Measurements from ENCODE around the gene EBF3. TPM values are rescaled to one million over a fixed set of nuclear protein-coding genes. Genes with fewer than 3 reads are reported as not detected.

The EBF3 gene
- total RNA-seq, 1 donor from 2014 or later: 33.4 TPM

DNA sequence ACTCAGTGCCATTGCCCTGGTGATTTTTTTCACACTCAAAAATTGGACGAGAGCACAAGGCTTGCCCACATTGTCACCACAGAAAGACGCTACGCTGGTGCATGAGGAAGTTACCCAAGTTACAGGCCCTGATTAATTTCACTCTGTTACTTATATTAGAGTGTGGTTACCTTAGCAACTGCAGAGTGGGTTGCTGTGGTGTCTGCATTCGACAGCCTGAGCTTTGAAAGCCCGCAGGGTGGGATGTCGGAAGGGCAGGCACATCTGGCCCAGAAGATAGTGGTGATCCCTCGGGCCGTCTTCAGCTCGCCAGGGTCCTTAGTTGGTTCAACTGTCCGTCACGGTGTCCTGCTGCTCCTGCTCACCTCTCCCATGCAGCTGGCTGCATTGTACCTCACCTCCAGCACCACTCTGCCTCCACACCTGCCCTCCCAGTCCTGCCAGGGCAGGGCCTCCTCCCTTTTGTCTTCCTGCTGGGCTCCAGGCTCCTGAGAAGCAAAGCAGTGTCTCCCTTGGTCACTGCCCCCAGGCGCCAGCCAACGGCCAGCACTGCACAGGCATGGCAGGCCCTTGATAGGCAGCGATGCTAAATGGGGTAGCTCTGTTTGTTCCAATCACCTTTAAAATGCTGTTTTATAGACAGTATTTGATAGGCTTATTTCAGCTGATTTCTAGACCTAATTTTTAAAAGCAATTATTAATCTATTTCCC lies 167.2 kb downstream of the EBF3 start:
- Histone ChIP-seq H3K4me1 (ENCODE audit: control insufficient read depth in 3 of 3, insufficient read depth in 3 of 3, low read length in 3 of 3) (no peaks in the 10 kb centered on the region), H3K9ac (ENCODE audit: low read depth in 1 of 3, low read length in 3 of 3) (no peak overlapping the region), H3K4me3 (ENCODE audit: low read length in 3 of 3) (no peak overlapping the region), H3K36me3 (ENCODE audit: control insufficient read depth in 3 of 3, insufficient read depth in 3 of 3, low read length in 3 of 3) (no peaks in the 10 kb centered on the region), H3K27ac (ENCODE audit: low read depth, low read length) (no peak overlapping the region), H3K27me3 (ENCODE audit: control insufficient read depth in 3 of 3, insufficient read depth in 3 of 3, low read length in 3 of 3) (peaks cover 0 to 18% (median 0%) of the 10 kb centered on the region in 3 donors), H3K9me3 (ENCODE audit: control insufficient read depth in 3 of 3, low read length in 3 of 3) (no peaks in the 10 kb centered on the region)

DNA sequence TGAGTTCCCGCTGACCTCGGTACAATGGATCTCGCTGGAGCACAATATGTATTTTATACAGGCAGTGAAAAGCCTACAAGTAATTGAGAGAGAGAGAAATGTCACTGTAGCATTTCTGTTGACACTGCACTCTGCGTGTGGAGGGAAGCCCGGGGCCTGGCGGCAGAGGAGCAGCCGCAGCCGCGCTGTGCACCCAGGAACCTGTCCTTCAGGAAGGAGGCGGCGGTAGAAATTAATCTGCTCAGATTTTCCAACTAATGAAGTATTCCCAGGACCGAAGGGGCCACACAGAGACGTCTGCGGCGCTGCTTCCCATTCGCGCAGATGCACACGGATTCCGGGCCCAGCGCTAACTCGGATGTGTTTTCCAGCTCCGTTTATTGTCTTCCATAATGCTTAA lies 170.1 kb downstream of the EBF3 start:
- Histone ChIP-seq H3K36me3 (ENCODE audit: control insufficient read depth in 3 of 3, insufficient read depth in 3 of 3, low read length in 3 of 3) (no peaks in the 10 kb centered on the region), H3K9me3 (ENCODE audit: control insufficient read depth in 3 of 3, low read length in 3 of 3) (no peaks in the 10 kb centered on the region), H3K4me1 (ENCODE audit: control insufficient read depth in 3 of 3, insufficient read depth in 3 of 3, low read length in 3 of 3) (no peaks in the 10 kb centered on the region), H3K27ac (ENCODE audit: low read depth, low read length) (no peak overlapping the region), H3K27me3 (ENCODE audit: control insufficient read depth in 3 of 3, insufficient read depth in 3 of 3, low read length in 3 of 3) (peaks cover 0 to 22% (median 0%) of the 10 kb centered on the region in 3 donors), H3K4me3 (ENCODE audit: low read length in 3 of 3) (no peak overlapping the region), H3K9ac (ENCODE audit: low read depth in 1 of 3, low read length in 3 of 3) (no peak overlapping the region)

DNA sequence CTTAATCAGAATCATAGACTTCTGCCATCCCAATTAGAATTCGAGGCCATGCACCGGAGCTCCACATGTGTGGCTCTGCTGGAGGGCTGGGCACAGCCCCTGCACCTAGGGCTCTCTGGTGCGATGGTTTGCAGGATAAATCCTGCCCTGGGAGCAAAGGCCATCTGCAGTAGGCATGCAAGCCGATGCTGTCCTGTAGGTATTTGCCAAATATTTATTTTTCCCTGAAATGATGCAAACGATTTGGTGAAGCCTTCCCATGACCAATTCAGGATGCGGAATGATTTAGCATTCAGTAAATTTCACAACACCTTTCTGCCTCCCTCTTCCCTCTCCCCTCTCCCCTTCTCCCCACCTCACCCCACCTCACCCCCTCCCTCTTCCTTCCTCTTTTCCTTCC lies 170.6 kb downstream of the EBF3 start:
- H3K27ac ChIP-seq (ENCODE audit: low read depth, low read length): no peak overlapping the region
- H3K4me3 ChIP-seq (ENCODE audit: low read length in 3 of 3): no peak overlapping the region
- peaks cover 0 to 22% (median 0%) of the 10 kb centered on the region in 3 donors for H3K27me3 ChIP-seq (ENCODE audit: control insufficient read depth in 3 of 3, insufficient read depth in 3 of 3, low read length in 3 of 3)
- H3K9me3 ChIP-seq (ENCODE audit: control insufficient read depth in 3 of 3, low read length in 3 of 3): no peaks in the 10 kb centered on the region
- no peak overlapping the region for H3K9ac ChIP-seq (ENCODE audit: low read depth in 1 of 3, low read length in 3 of 3)
- H3K36me3 ChIP-seq (ENCODE audit: control insufficient read depth in 3 of 3, insufficient read depth in 3 of 3, low read length in 3 of 3): no peaks in the 10 kb centered on the region
- no peaks in the 10 kb centered on the region for H3K4me1 ChIP-seq (ENCODE audit: control insufficient read depth in 3 of 3, insufficient read depth in 3 of 3, low read length in 3 of 3)

GRCh38 chr10:129792864-129793263 lies 171.2 kb downstream of the EBF3 start:
- no peaks in the 10 kb centered on the region for H3K4me1 ChIP-seq (ENCODE audit: control insufficient read depth in 3 of 3, insufficient read depth in 3 of 3, low read length in 3 of 3)
- H3K27ac ChIP-seq (ENCODE audit: low read depth, low read length): no peak overlapping the region
- H3K36me3 ChIP-seq (ENCODE audit: control insufficient read depth in 3 of 3, insufficient read depth in 3 of 3, low read length in 3 of 3): no peaks in the 10 kb centered on the region
- no peak overlapping the region for H3K4me3 ChIP-seq (ENCODE audit: low read length in 3 of 3)
- H3K27me3 ChIP-seq (ENCODE audit: control insufficient read depth in 3 of 3, insufficient read depth in 3 of 3, low read length in 3 of 3): peaks cover 0 to 22% (median 0%) of the 10 kb centered on the region in 3 donors
- no peaks in the 10 kb centered on the region for H3K9me3 ChIP-seq (ENCODE audit: control insufficient read depth in 3 of 3, low read length in 3 of 3)
- no peak overlapping the region for H3K9ac ChIP-seq (ENCODE audit: low read depth in 1 of 3, low read length in 3 of 3)

DNA sequence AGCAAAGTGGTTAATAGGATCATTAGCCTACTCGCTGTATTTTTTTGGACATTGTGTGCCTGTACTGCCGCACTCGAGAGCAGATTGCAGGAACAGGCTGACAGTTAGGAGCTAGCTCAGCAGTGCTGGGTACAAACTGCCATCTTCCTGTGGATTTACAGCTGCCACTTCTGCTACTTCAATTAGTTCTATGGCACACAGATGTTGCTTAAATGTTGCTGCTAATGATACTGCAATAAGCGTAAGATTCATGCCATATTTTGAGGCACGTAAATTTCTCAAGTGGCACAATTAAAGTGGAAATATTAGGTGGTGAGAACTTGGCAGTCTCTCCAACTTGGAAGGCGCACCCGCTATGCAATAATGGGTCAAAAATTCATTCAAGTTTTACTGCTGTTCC lies 171.9 kb downstream of the EBF3 start:
- Histone ChIP-seq H3K9me3 (ENCODE audit: control insufficient read depth in 3 of 3, low read length in 3 of 3) (peaks cover 0 to 2% (median 0%) of the 10 kb centered on the region in 3 donors), H3K36me3 (ENCODE audit: control insufficient read depth in 3 of 3, insufficient read depth in 3 of 3, low read length in 3 of 3) (no peaks in the 10 kb centered on the region), H3K27me3 (ENCODE audit: control insufficient read depth in 3 of 3, insufficient read depth in 3 of 3, low read length in 3 of 3) (peaks cover 0 to 22% (median under 1%) of the 10 kb centered on the region in 3 donors), H3K9ac (ENCODE audit: low read depth in 1 of 3, low read length in 3 of 3) (no peak overlapping the region), H3K27ac (ENCODE audit: low read depth, low read length) (no peak overlapping the region), H3K4me1 (ENCODE audit: control insufficient read depth in 3 of 3, insufficient read depth in 3 of 3, low read length in 3 of 3) (no peaks in the 10 kb centered on the region), H3K4me3 (ENCODE audit: low read length in 3 of 3) (no peak overlapping the region)

DNA sequence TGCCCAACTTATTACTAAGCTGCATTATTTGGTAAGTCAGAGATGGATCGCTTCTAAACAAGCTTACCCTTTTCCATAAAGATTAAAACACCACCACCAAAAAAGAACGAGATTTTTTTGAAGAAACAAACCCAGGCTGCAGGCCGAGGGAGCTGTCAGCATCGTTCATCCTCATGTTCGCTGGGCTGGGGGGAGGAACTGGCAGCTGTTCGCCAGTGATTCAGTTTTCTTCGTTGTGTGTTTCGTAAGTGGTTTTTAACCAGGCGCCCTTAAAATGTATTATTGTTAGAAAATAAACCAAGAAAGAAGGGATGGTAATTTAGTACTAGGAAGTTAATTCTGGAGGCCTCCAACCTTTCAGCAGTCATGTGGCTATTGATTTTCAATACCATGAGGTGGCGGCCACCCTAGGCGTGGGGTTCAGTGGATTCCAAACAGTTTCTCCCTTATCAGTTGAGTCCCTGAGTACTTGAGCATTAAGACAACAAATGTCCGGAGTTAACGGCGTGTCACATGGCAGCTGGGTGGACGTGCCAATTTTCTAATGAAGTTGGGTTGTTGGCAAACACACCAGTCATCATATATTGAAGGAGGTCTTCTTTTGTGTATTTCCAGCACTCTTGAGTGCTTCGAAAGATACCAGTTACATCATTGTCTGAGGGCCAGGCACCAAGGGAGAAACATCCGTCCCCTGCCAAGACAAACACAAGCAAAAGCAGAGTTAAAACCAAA lies 173.2 kb downstream of the EBF3 start:
- Histone ChIP-seq H3K36me3 (ENCODE audit: control insufficient read depth in 3 of 3, insufficient read depth in 3 of 3, low read length in 3 of 3) (no peaks in the 10 kb centered on the region), H3K9ac (ENCODE audit: low read depth in 1 of 3, low read length in 3 of 3) (no peak overlapping the region), H3K9me3 (ENCODE audit: control insufficient read depth in 3 of 3, low read length in 3 of 3) (peaks cover 0 to 2% (median 0%) of the 10 kb centered on the region in 3 donors), H3K4me1 (ENCODE audit: control insufficient read depth in 3 of 3, insufficient read depth in 3 of 3, low read length in 3 of 3) (peaks cover 0 to under 1% (median 0%) of the 10 kb centered on the region in 3 donors), H3K4me3 (ENCODE audit: low read length in 3 of 3) (no peak overlapping the region), H3K27ac (ENCODE audit: low read depth, low read length) (no peak overlapping the region), H3K27me3 (ENCODE audit: control insufficient read depth in 3 of 3, insufficient read depth in 3 of 3, low read length in 3 of 3) (peaks cover 0 to 22% (median 5%) of the 10 kb centered on the region in 3 donors)

- H3K4me3 ChIP-seq (ENCODE audit: low read length in 3 of 3): no peak overlapping the region
- no peaks in the 10 kb centered on the region for H3K36me3 ChIP-seq (ENCODE audit: control insufficient read depth in 3 of 3, insufficient read depth in 3 of 3, low read length in 3 of 3)
- H3K27ac ChIP-seq (ENCODE audit: low read depth, low read length): no peak overlapping the region
- H3K9ac ChIP-seq (ENCODE audit: low read depth in 1 of 3, low read length in 3 of 3): no peak overlapping the region
- H3K4me1 ChIP-seq (ENCODE audit: control insufficient read depth in 3 of 3, insufficient read depth in 3 of 3, low read length in 3 of 3): peaks cover 0 to 5% (median 2%) of the 10 kb centered on the region in 3 donors
- peaks cover 3 to 15% (median 14%) of the 10 kb centered on the region in 3 donors for H3K27me3 ChIP-seq (ENCODE audit: control insufficient read depth in 3 of 3, insufficient read depth in 3 of 3, low read length in 3 of 3)
- peaks cover 0 to 2% (median 0%) of the 10 kb centered on the region in 3 donors for H3K9me3 ChIP-seq (ENCODE audit: control insufficient read depth in 3 of 3, low read length in 3 of 3)
Observed at GRCh38 chr10:129788215-129788614, 175.9 kb downstream of the EBF3 start.

GRCh38 chr10:129787557-129787956 lies 176.5 kb downstream of the EBF3 start:
- Histone ChIP-seq H3K4me3 (ENCODE audit: low read length in 3 of 3) (no peak overlapping the region), H3K27ac (ENCODE audit: low read depth, low read length) (no peak overlapping the region), H3K36me3 (ENCODE audit: control insufficient read depth in 3 of 3, insufficient read depth in 3 of 3, low read length in 3 of 3) (no peaks in the 10 kb centered on the region), H3K27me3 (ENCODE audit: control insufficient read depth in 3 of 3, insufficient read depth in 3 of 3, low read length in 3 of 3) (peaks cover 3 to 15% (median 9%) of the 10 kb centered on the region in 3 donors), H3K9me3 (ENCODE audit: control insufficient read depth in 3 of 3, low read length in 3 of 3) (peaks cover 0 to 2% (median 0%) of the 10 kb centered on the region in 3 donors), H3K4me1 (ENCODE audit: control insufficient read depth in 3 of 3, insufficient read depth in 3 of 3, low read length in 3 of 3) (peaks cover 0 to 5% (median 2%) of the 10 kb centered on the region in 3 donors), H3K9ac (ENCODE audit: low read depth in 1 of 3, low read length in 3 of 3) (no peak overlapping the region)

DNA sequence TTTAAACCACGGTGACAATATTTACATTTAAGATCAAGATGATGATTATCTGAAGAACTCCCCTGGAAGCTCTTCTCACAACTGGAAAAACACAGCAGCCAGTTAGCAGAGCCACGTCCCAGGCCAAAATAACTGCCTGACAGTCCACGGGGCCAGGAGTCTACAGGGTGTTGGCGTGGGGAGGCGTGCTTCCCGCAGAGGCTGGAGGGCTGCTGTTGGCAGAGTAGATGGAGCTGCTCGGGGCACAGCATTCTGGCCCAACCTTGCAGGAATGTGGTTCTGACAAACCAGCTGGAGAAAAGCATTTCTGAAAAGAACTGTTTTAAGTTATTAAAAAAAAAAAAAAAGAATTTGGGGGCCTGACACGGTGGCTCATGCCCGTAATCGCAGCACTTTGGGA lies 177.9 kb downstream of the EBF3 start:
- H3K9me3 ChIP-seq (ENCODE audit: control insufficient read depth in 3 of 3, low read length in 3 of 3): peaks cover 0 to 2% (median 0%) of the 10 kb centered on the region in 3 donors
- H3K27ac ChIP-seq (ENCODE audit: low read depth, low read length): no peak overlapping the region
- peaks cover 0 to 5% (median 2%) of the 10 kb centered on the region in 3 donors for H3K4me1 ChIP-seq (ENCODE audit: control insufficient read depth in 3 of 3, insufficient read depth in 3 of 3, low read length in 3 of 3)
- peaks cover 3 to 15% (median 6%) of the 10 kb centered on the region in 3 donors for H3K27me3 ChIP-seq (ENCODE audit: control insufficient read depth in 3 of 3, insufficient read depth in 3 of 3, low read length in 3 of 3)
- H3K36me3 ChIP-seq (ENCODE audit: control insufficient read depth in 3 of 3, insufficient read depth in 3 of 3, low read length in 3 of 3): no peaks in the 10 kb centered on the region
- no peak overlapping the region for H3K9ac ChIP-seq (ENCODE audit: low read depth in 1 of 3, low read length in 3 of 3)
- H3K4me3 ChIP-seq (ENCODE audit: low read length in 3 of 3): no peak overlapping the region

GRCh38 chr10:129785536-129785981 lies 178.5 kb downstream of the EBF3 start:
- peaks cover 3 to 15% (median 6%) of the 10 kb centered on the region in 3 donors for H3K27me3 ChIP-seq (ENCODE audit: control insufficient read depth in 3 of 3, insufficient read depth in 3 of 3, low read length in 3 of 3)
- peaks cover 0 to 2% (median 0%) of the 10 kb centered on the region in 3 donors for H3K9me3 ChIP-seq (ENCODE audit: control insufficient read depth in 3 of 3, low read length in 3 of 3)
- H3K9ac ChIP-seq (ENCODE audit: low read depth in 1 of 3, low read length in 3 of 3): no peak overlapping the region
- H3K4me1 ChIP-seq (ENCODE audit: control insufficient read depth in 3 of 3, insufficient read depth in 3 of 3, low read length in 3 of 3): peaks cover 0 to 5% (median 2%) of the 10 kb centered on the region in 3 donors
- H3K4me3 ChIP-seq (ENCODE audit: low read length in 3 of 3): no peak overlapping the region
- no peaks in the 10 kb centered on the region for H3K36me3 ChIP-seq (ENCODE audit: control insufficient read depth in 3 of 3, insufficient read depth in 3 of 3, low read length in 3 of 3)
- H3K27ac ChIP-seq (ENCODE audit: low read depth, low read length): no peak overlapping the region
